Thyroid gland (tissue), 4 donors: ENCODE measurements around the gene EZH1. TPM values are rescaled to one million over a fixed set of nuclear protein-coding genes. Genes with fewer than 3 reads are reported as not detected.

Source experiments
- DNase-seq, 2 donors: peaks; one replicate each; pipeline ENCODE4 v3.0.0-alpha.2; 2019
- H3K27ac ChIP-seq, 3 donors: fragments of 200-600 bp; sonication (generic); 1 replicate in 2 of 3; 2 replicates in 1 of 3; pipeline ENCODE4 v1.5.1; 2016 to 2019; ENCODE audit warnings: mild to moderate bottlenecking in 1 of 3, moderate library complexity in 1 of 3
- H3K27me3 ChIP-seq: fragments of 200-600 bp; sonication (generic); one replicate; pipeline ENCODE4 v1.5.1; 2019
- H3K36me3 ChIP-seq, 2 donors: fragments of 200-600 bp; sonication (generic); one replicate each; pipeline ENCODE4 v1.5.1; 2016 to 2019
- H3K4me1 ChIP-seq, 2 donors: fragments of 200-600 bp; sonication (generic); one replicate each; pipeline ENCODE4 v1.5.1; 2017 to 2019
- H3K4me3 ChIP-seq, 3 donors: fragments of 200-600 bp; sonication (generic); replicated peaks in 1 of 3; 1 replicate in 2 of 3; 2 replicates in 1 of 3; pipeline ENCODE4 v1.5.1; 2016; ENCODE audit warnings: mild to moderate bottlenecking in 1 of 3
- H3K9me3 ChIP-seq: fragments of 200-600 bp; sonication (generic); one replicate; pipeline ENCODE4 v1.5.1; 2017
- CTCF ChIP-seq, 6 experiments: fragments of 200-600 bp in 3 of 6; fragments of 450-650 bp in 3 of 6; sonication (generic) in 3 of 6; IDR thresholded peaks; one replicate each; pipeline ENCODE4 v1.5.1; 2016 to 2019; ENCODE audit warnings: antibody characterized with exemption in 6 of 6, mild to moderate bottlenecking in 2 of 6, inconsistent platforms in 1 of 6, moderate library complexity in 1 of 6
- POLR2A ChIP-seq, 2 donors: fragments of 450-650 bp; IDR thresholded peaks; one replicate each; pipeline ENCODE4 v1.6.1; 2017; ENCODE audit warnings: antibody characterized with exemption in 2 of 2, mild to moderate bottlenecking in 2 of 2, moderate library complexity in 1 of 2
- WGBS, 2 donors: methylation state at CpG; one replicate each; pipeline ENCODE4 v1.1.5; 2017; 5-methylcytosine and 5-hydroxymethylcytosine counted together
- intact Hi-C: fragments of 100-400 bp; cut with DNase I; formaldehyde crosslinking; loops from one replicate; pipeline ENCODE4 v1.15.1; 2023
- total RNA-seq, 4 donors: library from RNA; depleted of rRNA; stranded (reverse); fragments of >200 nt; gene quantifications; one replicate each; pipeline ENCODE4 v1.2.3, GENCODE V29; 2016

The EZH1 gene
- total RNA-seq, 4 donors from 2014 or later, result 39.3 to 69.2 (median 56.4) TPM

- Histone ChIP-seq H3K9me3 (no peaks in the 10 kb centered on the region), H3K4me1 (peaks cover 5 to 12% of the 10 kb centered on the region in 2 donors), H3K4me3 (peak overlapping the region in 1 of 3 donors; percentile 54), H3K36me3 (no peaks in the 10 kb centered on the region), H3K27me3 (no peaks in the 10 kb centered on the region), H3K27ac (peak overlapping the region; percentile 37 to 79 (median 67))
- 34 to 36% methylated on average over 12 of the region's 12 CpGs for WGBS, 2 donors
- intact Hi-C loops, result loop anchor here (5.0 to 10.0 kb wide), 2 partner anchors 39 to 187 kb away; partner anchors contain the start of gene PSMC3IP
- no peak for DNase-seq
- TF ChIP-seq CTCF (IDR thresholded peaks at IDR 0.05) (no peak), POLR2A (IDR thresholded peaks at IDR 0.05) (no peak)
Measured at GRCh38 chr17:42761638-42762037, 16.8 kb upstream of the EZH1 start.

GRCh38 chr17:42760652-42761581 lies 16.1 kb upstream of the EZH1 start, which contains the start of gene RAMP2:
Gene RAMP2, plus strand, starts transcription at chr17:42761227. Its CDS starts 35 bp downstream, at chr17:42761262.
- peak; percentile 25 to 30 for DNase-seq
- WGBS, 2 donors, result 6 to 9% methylated on average over 16 to 18 of the region's 92 CpGs
- intact Hi-C loops, result loop anchor here (5.0 to 10.0 kb wide), 2 partner anchors 39 to 186 kb away; partner anchors contain the start of gene PSMC3IP
- no peaks in the 10 kb centered on the region for H3K9me3 ChIP-seq
- peak within 1 kb of the TSS; percentile 37 to 79 (median 67) for H3K27ac ChIP-seq
- peak within 1 kb of the TSS in 1 of 3 donors; percentile 54 for H3K4me3 ChIP-seq
- no peak for TF ChIP-seq CTCF (IDR thresholded peaks at IDR 0.05)
- no peak for TF ChIP-seq POLR2A (IDR thresholded peaks at IDR 0.05)
- peaks cover 5 to 12% of the 10 kb centered on the region in 2 donors for H3K4me1 ChIP-seq
- no peaks in the 10 kb centered on the region for H3K36me3 ChIP-seq
- no peaks in the 10 kb centered on the region for H3K27me3 ChIP-seq

GRCh38 chr17:42759982-42760651 lies 15.3 kb upstream of the EZH1 start:
- Histone ChIP-seq H3K9me3 (no peaks in the 10 kb centered on the region), H3K4me1 (peaks cover 5 to 12% of the 10 kb centered on the region in 2 donors), H3K4me3 (peak overlapping the region in 1 of 3 donors; percentile 54), H3K36me3 (no peaks in the 10 kb centered on the region), H3K27ac (peak overlapping the region in 2 of 3 donors; percentile 67 to 79), H3K27me3 (no peaks in the 10 kb centered on the region)
- intact Hi-C loops, result loop anchor here (5.0 to 10.0 kb wide), 2 partner anchors 38 to 185 kb away; partner anchors contain the start of gene PSMC3IP
- 46 to 55% methylated on average over 11 of the region's 11 CpGs for WGBS, 2 donors
- no peak for DNase-seq
- TF ChIP-seq CTCF (IDR thresholded peaks at IDR 0.05), result no peak
- no peak for TF ChIP-seq POLR2A (IDR thresholded peaks at IDR 0.05)

GRCh38 chr17:42754782-42755181 lies 9.9 kb upstream of the EZH1 start:
- Histone ChIP-seq H3K9me3 (no peaks in the 10 kb centered on the region), H3K4me3 (no peak overlapping the region), H3K27ac (no peak overlapping the region), H3K27me3 (no peaks in the 10 kb centered on the region), H3K4me1 (peaks cover 0 to 11% of the 10 kb centered on the region in 2 donors), H3K36me3 (no peaks in the 10 kb centered on the region)
- DNase-seq, result peak; percentile 90 to 91
- whole genome bisulfite sequencing, 2 donors, result 30 to 59% methylated on average over 2 to 3 of the region's 3 CpGs
- intact Hi-C loops, result no loop called here
- TF ChIP-seq POLR2A (IDR thresholded peaks at IDR 0.05) (no peak), CTCF (IDR thresholded peaks at IDR 0.05) (no peak)
